Measurements from ENCODE around the gene CCDC40. TPM values are rescaled to one million over a fixed set of nuclear protein-coding genes. Genes with fewer than 3 reads are reported as not detected.
A peak's percentile ranks its signal among the peaks of the same experiment; 100 is the strongest.

The CCDC40 gene
- total and polyA plus RNA-seq, 2 of the 13 experiments (the other 11 are each of a cell fraction or from before 2014, with no cell fraction given) = 4.1 to 5.5 TPM

- TF ChIP-seq MEF2D (CRISPR knock-in tag; IDR thresholded peaks at IDR 0.05) (peak; percentile 30; the same call in 1 of the 2 replicates), ZNF576 (CRISPR knock-in tag; IDR thresholded peaks at IDR 0.05) (no peak), IKZF5 (CRISPR knock-in tag; IDR thresholded peaks at IDR 0.05) (peak; percentile 57; the same call in 1 of the 2 replicates), GPN1 (CRISPR knock-in tag; IDR thresholded peaks at IDR 0.05; ENCODE audit: borderline replicate concordance) (no peak), DMTF1 (CRISPR knock-in tag; IDR thresholded peaks at IDR 0.05) (no peak), ZNF350 (CRISPR knock-in tag; IDR thresholded peaks at IDR 0.05; ENCODE audit: borderline replicate concordance, low read depth) (0 out of 2 replicates have a peak, but pooled peaks have one; percentile 44), EHMT2 (IDR thresholded peaks at IDR 0.05; ENCODE audit: borderline replicate concordance, low read depth, low read length) (no peak), ZNF431 (CRISPR knock-in tag; IDR thresholded peaks at IDR 0.05; ENCODE audit: borderline replicate concordance, low read depth) (no peak), PTBP1 (IDR thresholded peaks at IDR 0.05; ENCODE audit: low read depth, low read length, poor library complexity, severe bottlenecking) (no peak), MTF1 (CRISPR knock-in tag; IDR thresholded peaks at IDR 0.05) (no peak), PRMT3 (CRISPR knock-in tag; IDR thresholded peaks at IDR 0.05; ENCODE audit: borderline replicate concordance, low read depth) (0 out of 2 replicates have a peak, but pooled peaks have one; percentile 51), JDP2 (CRISPR knock-in tag; IDR thresholded peaks at IDR 0.05; ENCODE audit: borderline replicate concordance) (no peak; the same call in 1 of the 2 replicates), ZBTB3 (CRISPR knock-in tag; IDR thresholded peaks at IDR 0.05; ENCODE audit: borderline replicate concordance, low read depth) (0 out of 2 replicates have a peak, but pooled peaks have one; percentile 29), ZNF781 (CRISPR knock-in tag; IDR thresholded peaks at IDR 0.05; ENCODE audit: borderline replicate concordance, not compliant biosample characterization) (peak; percentile 74), NFE2L2 (IDR thresholded peaks at IDR 0.05; ENCODE audit: low read length) (no peak), E2F2 (CRISPR knock-in tag; IDR thresholded peaks at IDR 0.05; ENCODE audit: borderline replicate concordance) (no peak), SIX4 (CRISPR knock-in tag; IDR thresholded peaks at IDR 0.05) (no peak), ATRX (CRISPR knock-in tag; IDR thresholded peaks at IDR 0.05; ENCODE audit: borderline replicate concordance) (no peak)
- TF ChIP-seq, protein P1, sequence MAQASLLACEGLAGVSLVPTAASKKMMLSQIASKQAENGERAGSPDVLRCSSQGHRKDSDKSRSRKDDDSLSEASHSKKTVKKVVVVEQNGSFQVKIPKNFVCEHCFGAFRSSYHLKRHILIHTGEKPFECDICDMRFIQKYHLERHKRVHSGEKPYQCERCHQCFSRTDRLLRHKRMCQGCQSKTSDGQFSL (CRISPR knock-in tag; IDR thresholded peaks at IDR 0.05) = peak; percentile 93
- TF ChIP-seq, protein P2, sequence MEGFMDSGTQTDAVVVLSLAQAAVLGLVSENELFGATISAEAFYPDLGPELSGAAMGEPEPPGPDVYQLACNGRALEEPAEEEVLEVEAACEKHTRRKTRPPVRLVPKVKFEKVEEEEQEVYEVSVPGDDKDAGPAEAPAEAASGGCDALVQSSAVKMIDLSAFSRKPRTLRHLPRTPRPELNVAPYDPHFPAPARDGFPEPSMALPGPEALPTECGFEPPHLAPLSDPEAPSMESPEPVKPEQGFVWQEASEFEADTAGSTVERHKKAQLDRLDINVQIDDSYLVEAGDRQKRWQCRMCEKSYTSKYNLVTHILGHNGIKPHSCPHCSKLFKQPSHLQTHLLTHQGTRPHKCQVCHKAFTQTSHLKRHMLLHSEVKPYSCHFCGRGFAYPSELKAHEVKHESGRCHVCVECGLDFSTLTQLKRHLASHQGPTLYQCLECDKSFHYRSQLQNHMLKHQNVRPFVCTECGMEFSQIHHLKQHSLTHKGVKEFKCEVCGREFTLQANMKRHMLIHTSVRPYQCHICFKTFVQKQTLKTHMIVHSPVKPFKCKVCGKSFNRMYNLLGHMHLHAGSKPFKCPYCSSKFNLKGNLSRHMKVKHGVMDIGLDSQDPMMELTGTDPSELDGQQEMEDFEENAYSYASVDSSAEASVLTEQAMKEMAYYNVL (CRISPR knock-in tag; IDR thresholded peaks at IDR 0.05; ENCODE audit: borderline replicate concordance) = peak; percentile 59; the same call in 1 of the 2 replicates
Observed at GRCh38 chr17:80018917-80019651, 17.4 kb upstream of the CCDC40 start (continued).
